GM23338 (cell line): ENCODE measurements around the gene SRSF12. TPM values are rescaled to one million over a fixed set of nuclear protein-coding genes. Genes with fewer than 3 reads are reported as not detected.

Experiments used
- ATAC-seq: fragments of 200-7000 bp; cut with Tn5 transposase; 3 replicates; pipeline ENCODE4 v1.9.1; 2020
- DNase-seq: peaks from one replicate; pipeline ENCODE4 v3.0.0-alpha.2; 2015; ENCODE audit warnings: low spot score
- H2AFZ ChIP-seq: fragments of 200-600 bp; sonication (generic); 2 replicates; pipeline ENCODE4 v1.8.0; 2016; ENCODE audit warnings: antibody characterized with exemption, mild to moderate bottlenecking, moderate library complexity
- H3F3A ChIP-seq: fragments of 200-600 bp; sonication (generic); replicated peaks from 2 replicates; pipeline ENCODE4 v1.8.0; 2017; ENCODE audit warnings: antibody characterized with exemption, mixed run types, low read depth
- H3K27ac ChIP-seq: fragments of 200-600 bp; sonication (generic); 2 replicates; pipeline ENCODE4 v1.6.1; 2016; ENCODE audit warnings: low read depth
- H3K27me3 ChIP-seq: fragments of 200-600 bp; sonication (generic); 2 replicates; pipeline ENCODE4 v1.8.0; 2016; ENCODE audit warnings: mild to moderate bottlenecking, mixed run types, moderate library complexity; ENCODE audit not compliant: insufficient read depth
- H3K36me3 ChIP-seq: fragments of 200-600 bp; sonication (generic); 2 replicates; pipeline ENCODE4 v1.8.0; 2016; ENCODE audit warnings: mild to moderate bottlenecking; ENCODE audit not compliant: insufficient read depth
- H3K4me1 ChIP-seq: fragments of 200-600 bp; sonication (generic); 2 replicates; pipeline ENCODE4 v1.8.0; 2016; ENCODE audit warnings: mild to moderate bottlenecking, moderate library complexity; ENCODE audit not compliant: insufficient read depth
- H3K4me2 ChIP-seq: fragments of 200-600 bp; sonication (generic); 2 replicates; pipeline ENCODE4 v1.7.1; 2017; ENCODE audit warnings: mixed run types
- H3K4me3 ChIP-seq: fragments of 200-600 bp; sonication (generic); 2 replicates; pipeline ENCODE4 v1.6.1; 2016; ENCODE audit warnings: mixed run types
- H3K79me2 ChIP-seq: fragments of 200-600 bp; sonication (generic); replicated peaks from 2 replicates; pipeline ENCODE4 v1.8.0; 2017; ENCODE audit warnings: mild to moderate bottlenecking; ENCODE audit not compliant: insufficient read depth
- H3K9me2 ChIP-seq: fragments of 200-600 bp; sonication (generic); 2 replicates; pipeline ENCODE4 v1.8.0; 2017; ENCODE audit not compliant: insufficient read depth
- H4K20me1 ChIP-seq: fragments of 200-600 bp; sonication (generic); replicated peaks from 2 replicates; pipeline ENCODE4 v1.8.0; 2017; ENCODE audit warnings: mild to moderate bottlenecking; ENCODE audit not compliant: insufficient read depth
- H3K27ac Mint-ChIP-seq: 2 replicates; pipeline ENCODE4 v1.8.0; 2020; ENCODE audit warnings: inconsistent platforms, mild to moderate bottlenecking, moderate library complexity, mixed read lengths
- H3K27me3 Mint-ChIP-seq: 3 replicates; pipeline ENCODE4 v1.8.0; 2022; ENCODE audit warnings: low read depth, mild to moderate bottlenecking, moderate library complexity, mixed read lengths, inconsistent platforms; ENCODE audit not compliant: insufficient read depth, poor library complexity
- H3K36me3 Mint-ChIP-seq: 3 replicates; pipeline ENCODE4 v1.8.0; 2021; ENCODE audit warnings: low read depth, mild to moderate bottlenecking, inconsistent platforms, moderate library complexity, mixed read lengths
- H3K4me1 Mint-ChIP-seq: 3 replicates; pipeline ENCODE4 v1.8.0; 2020; ENCODE audit warnings: mild to moderate bottlenecking, inconsistent platforms, mixed read lengths
- H3K4me3 Mint-ChIP-seq: 3 replicates; pipeline ENCODE4 v1.8.0; 2021; ENCODE audit warnings: moderate library complexity, mild to moderate bottlenecking, inconsistent platforms, mixed read lengths
- H3K9me3 Mint-ChIP-seq: 3 replicates; pipeline ENCODE4 v1.8.0; 2020; ENCODE audit warnings: moderate library complexity, mild to moderate bottlenecking, inconsistent platforms, mixed read lengths
- CREB1 ChIP-seq: fragments of 250-450 bp; sonication (Bioruptor Pico); IDR thresholded peaks from 2 replicates; pipeline ENCODE4 v1.5.0; 2020; ENCODE audit warnings: low read depth, mild to moderate bottlenecking, moderate library complexity
- EZH2 ChIP-seq: fragments of 200-600 bp; sonication (generic); IDR thresholded peaks from one replicate; pipeline ENCODE4 v1.8.0; 2017; ENCODE audit warnings: antibody characterized with exemption, mild to moderate bottlenecking, low read depth; ENCODE audit not compliant: unreplicated experiment
- EZH2phosphoT487 ChIP-seq: fragments of 200-600 bp; sonication (generic); IDR thresholded peaks from one replicate; pipeline ENCODE4 v1.8.1; 2018; ENCODE audit warnings: antibody characterized with exemption; ENCODE audit not compliant: unreplicated experiment
- JUNB ChIP-seq: IDR thresholded peaks from one replicate; pipeline ENCODE4 v1.6.1; 2016; ENCODE audit warnings: antibody characterized with exemption; ENCODE audit not compliant: unreplicated experiment
- POLR2AphosphoS5 ChIP-seq: IDR thresholded peaks from 2 replicates; pipeline ENCODE4 v1.6.1; 2016; ENCODE audit warnings: antibody characterized with exemption, low read depth
- STAT1 ChIP-seq: IDR thresholded peaks from one replicate; pipeline ENCODE4 v1.6.1; 2016; ENCODE audit warnings: antibody characterized with exemption; ENCODE audit not compliant: unreplicated experiment
- ZNF114 ChIP-seq: fragments of 250-450 bp; sonication (Bioruptor Pico); IDR thresholded peaks from 2 replicates; pipeline ENCODE4 v1.5.0; 2020; ENCODE audit warnings: mild to moderate bottlenecking, moderate library complexity
- ZNF331 ChIP-seq: fragments of 250-450 bp; sonication (Bioruptor Pico); IDR thresholded peaks from 2 replicates; pipeline ENCODE4 v1.5.0; 2020; ENCODE audit warnings: low read depth, mild to moderate bottlenecking, moderate library complexity
- polyA plus RNA-seq: library from polyadenylated mRNA; unstranded; fragments of >200 nt; fragmentation: Nextera tagmentation; extraction: Ambion mirVana; gene quantifications from 2 replicates; pipeline ENCODE4 v1.2.1, GENCODE V29; 2016
- total RNA-seq: library from RNA; depleted of rRNA; stranded (reverse); fragments of >200 nt; shearing (Covaris generic); gene quantifications from 2 replicates; pipeline ENCODE4 v1.2.3, GENCODE V29; 2014
- TF ChIP-seq, protein P1 (sequence below): IDR thresholded peaks from 2 replicates; pipeline ENCODE4 v1.6.1; 2016; ENCODE audit warnings: antibody characterized with exemption
- TF ChIP-seq, protein P2 (sequence below): fragments of 250-450 bp; sonication (Bioruptor Pico); IDR thresholded peaks from 2 replicates; pipeline ENCODE4 v1.5.0; 2020; ENCODE audit warnings: mild to moderate bottlenecking, moderate library complexity
- TF ChIP-seq, protein P3 (sequence below), 2 experiments: fragments of 200-600 bp in 1 of 2; sonication (generic) in 1 of 2; conservative IDR thresholded peaks; 2 replicates each; pipeline versions ENCODE4 v1.5.1 to v1.6.1; 2016 to 2017; ENCODE audit warnings: antibody characterized with exemption in 2 of 2, low read depth in 2 of 2, mild to moderate bottlenecking in 2 of 2, moderate library complexity in 1 of 2
- TF ChIP-seq, protein P4 (sequence below): IDR thresholded peaks from one replicate; pipeline ENCODE4 v1.6.1; 2018; ENCODE audit warnings: antibody characterized with exemption; ENCODE audit not compliant: unreplicated experiment

Gene SRSF12
- total and polyA plus RNA-seq, 2 experiments from 2014 or later = 3.6 TPM

DNA sequence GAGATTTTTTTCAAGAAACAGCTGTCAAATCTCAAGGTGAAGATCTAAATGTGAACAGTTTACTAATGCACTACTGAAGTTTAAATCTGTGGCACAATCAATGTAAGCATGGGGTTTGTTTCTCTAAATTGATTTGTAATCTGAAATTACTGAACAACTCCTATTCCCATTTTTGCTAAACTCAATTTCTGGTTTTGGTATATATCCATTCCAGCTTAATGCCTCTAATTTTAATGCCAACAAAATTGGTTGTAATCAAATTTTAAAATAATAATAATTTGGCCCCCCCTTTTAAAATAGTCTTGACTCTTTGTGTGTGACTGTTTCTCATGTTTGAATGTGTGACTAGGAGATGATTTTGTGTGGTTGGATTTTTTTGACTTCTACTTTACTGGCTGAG, 33.3 kb downstream of the SRSF12 start (continued):
- TF ChIP-seq, protein P1, sequence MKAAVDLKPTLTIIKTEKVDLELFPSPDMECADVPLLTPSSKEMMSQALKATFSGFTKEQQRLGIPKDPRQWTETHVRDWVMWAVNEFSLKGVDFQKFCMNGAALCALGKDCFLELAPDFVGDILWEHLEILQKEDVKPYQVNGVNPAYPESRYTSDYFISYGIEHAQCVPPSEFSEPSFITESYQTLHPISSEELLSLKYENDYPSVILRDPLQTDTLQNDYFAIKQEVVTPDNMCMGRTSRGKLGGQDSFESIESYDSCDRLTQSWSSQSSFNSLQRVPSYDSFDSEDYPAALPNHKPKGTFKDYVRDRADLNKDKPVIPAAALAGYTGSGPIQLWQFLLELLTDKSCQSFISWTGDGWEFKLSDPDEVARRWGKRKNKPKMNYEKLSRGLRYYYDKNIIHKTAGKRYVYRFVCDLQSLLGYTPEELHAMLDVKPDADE = no peak
- TF ChIP-seq EZH2 = no peak

DNA sequence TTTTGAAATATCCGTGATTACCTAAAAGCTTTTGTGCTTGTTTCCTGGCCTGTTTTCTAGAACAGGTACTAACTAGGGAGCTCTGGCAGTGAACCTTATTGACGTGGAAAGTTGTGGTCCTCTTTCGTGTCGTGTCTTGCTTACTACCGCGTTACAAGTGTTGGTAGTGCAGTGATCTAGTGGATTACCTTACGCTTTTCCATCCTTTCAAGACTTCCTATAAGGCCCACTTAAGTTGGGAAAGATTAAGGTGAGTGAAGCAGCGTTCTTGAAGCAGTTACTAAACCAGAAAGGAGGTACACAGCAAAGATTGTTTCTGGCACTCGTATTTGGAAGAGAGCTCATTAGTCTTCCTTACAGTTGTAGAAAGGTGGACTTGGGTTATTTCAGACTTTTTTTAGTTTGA, 35.4 kb downstream of the SRSF12 start:
- peaks cover 5% of the 10 kb centered on the region; the same call in 1 of the 2 replicates for H3K36me3 ChIP-seq
- H3K27me3 Mint-ChIP-seq = peaks cover 23% of the 10 kb centered on the region
- no peak overlapping the region for H3K27ac ChIP-seq
- H3K4me3 Mint-ChIP-seq = peak overlapping the region; percentile 90
- no peak overlapping the region for H2AFZ ChIP-seq
- H3K4me3 ChIP-seq = peak overlapping the region; percentile 86
- no peak for ATAC-seq
- H3K4me1 ChIP-seq = peaks cover 40% of the 10 kb centered on the region
- H3K27me3 ChIP-seq = peaks cover 21% of the 10 kb centered on the region
- peak overlapping the region; percentile 33; the same call in 1 of the 2 replicates for H3K27ac Mint-ChIP-seq
- H3K9me3 Mint-ChIP-seq = no peaks in the 10 kb centered on the region; the same call in 2 of the 3 replicates
- DNase-seq = peak; percentile 24
- peaks cover 26% of the 10 kb centered on the region for H3K79me2 ChIP-seq
- H3K4me2 ChIP-seq = peak overlapping the region; percentile 94
- no peaks in the 10 kb centered on the region for H3K9me2 ChIP-seq
- H3K36me3 Mint-ChIP-seq = peaks cover 11% of the 10 kb centered on the region
- peaks cover 36% of the 10 kb centered on the region for H3K4me1 Mint-ChIP-seq
- no peaks in the 10 kb centered on the region for H3F3A ChIP-seq
- peaks cover 24% of the 10 kb centered on the region for H4K20me1 ChIP-seq
- TF ChIP-seq STAT1 = no peak
- no peak for TF ChIP-seq ZNF331 (CRISPR knock-in tag)
- TF ChIP-seq, protein P2, sequence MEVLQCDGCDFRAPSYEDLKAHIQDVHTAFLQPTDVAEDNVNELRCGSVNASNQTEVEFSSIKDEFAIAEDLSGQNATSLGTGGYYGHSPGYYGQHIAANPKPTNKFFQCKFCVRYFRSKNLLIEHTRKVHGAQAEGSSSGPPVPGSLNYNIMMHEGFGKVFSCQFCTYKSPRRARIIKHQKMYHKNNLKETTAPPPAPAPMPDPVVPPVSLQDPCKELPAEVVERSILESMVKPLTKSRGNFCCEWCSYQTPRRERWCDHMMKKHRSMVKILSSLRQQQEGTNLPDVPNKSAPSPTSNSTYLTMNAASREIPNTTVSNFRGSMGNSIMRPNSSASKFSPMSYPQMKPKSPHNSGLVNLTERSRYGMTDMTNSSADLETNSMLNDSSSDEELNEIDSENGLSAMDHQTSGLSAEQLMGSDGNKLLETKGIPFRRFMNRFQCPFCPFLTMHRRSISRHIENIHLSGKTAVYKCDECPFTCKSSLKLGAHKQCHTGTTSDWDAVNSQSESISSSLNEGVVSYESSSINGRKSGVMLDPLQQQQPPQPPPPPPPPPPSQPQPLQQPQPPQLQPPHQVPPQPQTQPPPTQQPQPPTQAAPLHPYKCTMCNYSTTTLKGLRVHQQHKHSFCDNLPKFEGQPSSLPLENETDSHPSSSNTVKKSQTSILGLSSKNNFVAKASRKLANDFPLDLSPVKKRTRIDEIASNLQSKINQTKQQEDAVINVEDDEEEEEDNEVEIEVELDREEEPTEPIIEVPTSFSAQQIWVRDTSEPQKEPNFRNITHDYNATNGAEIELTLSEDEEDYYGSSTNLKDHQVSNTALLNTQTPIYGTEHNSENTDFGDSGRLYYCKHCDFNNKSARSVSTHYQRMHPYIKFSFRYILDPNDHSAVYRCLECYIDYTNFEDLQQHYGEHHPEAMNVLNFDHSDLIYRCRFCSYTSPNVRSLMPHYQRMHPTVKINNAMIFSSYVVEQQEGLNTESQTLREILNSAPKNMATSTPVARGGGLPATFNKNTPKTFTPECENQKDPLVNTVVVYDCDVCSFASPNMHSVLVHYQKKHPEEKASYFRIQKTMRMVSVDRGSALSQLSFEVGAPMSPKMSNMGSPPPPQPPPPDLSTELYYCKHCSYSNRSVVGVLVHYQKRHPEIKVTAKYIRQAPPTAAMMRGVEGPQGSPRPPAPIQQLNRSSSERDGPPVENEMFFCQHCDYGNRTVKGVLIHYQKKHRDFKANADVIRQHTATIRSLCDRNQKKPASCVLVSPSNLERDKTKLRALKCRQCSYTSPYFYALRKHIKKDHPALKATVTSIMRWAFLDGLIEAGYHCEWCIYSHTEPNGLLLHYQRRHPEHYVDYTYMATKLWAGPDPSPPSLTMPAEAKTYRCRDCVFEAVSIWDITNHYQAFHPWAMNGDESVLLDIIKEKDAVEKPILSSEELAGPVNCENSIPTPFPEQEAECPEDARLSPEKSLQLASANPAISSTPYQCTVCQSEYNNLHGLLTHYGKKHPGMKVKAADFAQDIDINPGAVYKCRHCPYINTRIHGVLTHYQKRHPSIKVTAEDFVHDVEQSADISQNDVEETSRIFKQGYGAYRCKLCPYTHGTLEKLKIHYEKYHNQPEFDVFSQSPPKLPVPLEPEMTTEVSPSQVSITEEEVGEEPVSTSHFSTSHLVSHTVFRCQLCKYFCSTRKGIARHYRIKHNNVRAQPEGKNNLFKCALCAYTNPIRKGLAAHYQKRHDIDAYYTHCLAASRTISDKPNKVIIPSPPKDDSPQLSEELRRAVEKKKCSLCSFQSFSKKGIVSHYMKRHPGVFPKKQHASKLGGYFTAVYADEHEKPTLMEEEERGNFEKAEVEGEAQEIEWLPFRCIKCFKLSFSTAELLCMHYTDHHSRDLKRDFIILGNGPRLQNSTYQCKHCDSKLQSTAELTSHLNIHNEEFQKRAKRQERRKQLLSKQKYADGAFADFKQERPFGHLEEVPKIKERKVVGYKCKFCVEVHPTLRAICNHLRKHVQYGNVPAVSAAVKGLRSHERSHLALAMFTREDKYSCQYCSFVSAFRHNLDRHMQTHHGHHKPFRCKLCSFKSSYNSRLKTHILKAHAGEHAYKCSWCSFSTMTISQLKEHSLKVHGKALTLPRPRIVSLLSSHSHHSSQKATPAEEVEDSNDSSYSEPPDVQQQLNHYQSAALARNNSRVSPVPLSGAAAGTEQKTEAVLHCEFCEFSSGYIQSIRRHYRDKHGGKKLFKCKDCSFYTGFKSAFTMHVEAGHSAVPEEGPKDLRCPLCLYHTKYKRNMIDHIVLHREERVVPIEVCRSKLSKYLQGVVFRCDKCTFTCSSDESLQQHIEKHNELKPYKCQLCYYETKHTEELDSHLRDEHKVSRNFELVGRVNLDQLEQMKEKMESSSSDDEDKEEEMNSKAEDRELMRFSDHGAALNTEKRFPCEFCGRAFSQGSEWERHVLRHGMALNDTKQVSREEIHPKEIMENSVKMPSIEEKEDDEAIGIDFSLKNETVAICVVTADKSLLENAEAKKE (CRISPR knock-in tag) = no peak
- TF ChIP-seq, protein P3, sequence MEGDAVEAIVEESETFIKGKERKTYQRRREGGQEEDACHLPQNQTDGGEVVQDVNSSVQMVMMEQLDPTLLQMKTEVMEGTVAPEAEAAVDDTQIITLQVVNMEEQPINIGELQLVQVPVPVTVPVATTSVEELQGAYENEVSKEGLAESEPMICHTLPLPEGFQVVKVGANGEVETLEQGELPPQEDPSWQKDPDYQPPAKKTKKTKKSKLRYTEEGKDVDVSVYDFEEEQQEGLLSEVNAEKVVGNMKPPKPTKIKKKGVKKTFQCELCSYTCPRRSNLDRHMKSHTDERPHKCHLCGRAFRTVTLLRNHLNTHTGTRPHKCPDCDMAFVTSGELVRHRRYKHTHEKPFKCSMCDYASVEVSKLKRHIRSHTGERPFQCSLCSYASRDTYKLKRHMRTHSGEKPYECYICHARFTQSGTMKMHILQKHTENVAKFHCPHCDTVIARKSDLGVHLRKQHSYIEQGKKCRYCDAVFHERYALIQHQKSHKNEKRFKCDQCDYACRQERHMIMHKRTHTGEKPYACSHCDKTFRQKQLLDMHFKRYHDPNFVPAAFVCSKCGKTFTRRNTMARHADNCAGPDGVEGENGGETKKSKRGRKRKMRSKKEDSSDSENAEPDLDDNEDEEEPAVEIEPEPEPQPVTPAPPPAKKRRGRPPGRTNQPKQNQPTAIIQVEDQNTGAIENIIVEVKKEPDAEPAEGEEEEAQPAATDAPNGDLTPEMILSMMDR (conservative IDR thresholded peaks at IDR 0.05; ENCODE audit: low read depth in 2 of 2) = no peak
- TF ChIP-seq, protein P1 = no peak
- no peak for TF ChIP-seq POLR2AphosphoS5
- TF ChIP-seq, protein P4, sequence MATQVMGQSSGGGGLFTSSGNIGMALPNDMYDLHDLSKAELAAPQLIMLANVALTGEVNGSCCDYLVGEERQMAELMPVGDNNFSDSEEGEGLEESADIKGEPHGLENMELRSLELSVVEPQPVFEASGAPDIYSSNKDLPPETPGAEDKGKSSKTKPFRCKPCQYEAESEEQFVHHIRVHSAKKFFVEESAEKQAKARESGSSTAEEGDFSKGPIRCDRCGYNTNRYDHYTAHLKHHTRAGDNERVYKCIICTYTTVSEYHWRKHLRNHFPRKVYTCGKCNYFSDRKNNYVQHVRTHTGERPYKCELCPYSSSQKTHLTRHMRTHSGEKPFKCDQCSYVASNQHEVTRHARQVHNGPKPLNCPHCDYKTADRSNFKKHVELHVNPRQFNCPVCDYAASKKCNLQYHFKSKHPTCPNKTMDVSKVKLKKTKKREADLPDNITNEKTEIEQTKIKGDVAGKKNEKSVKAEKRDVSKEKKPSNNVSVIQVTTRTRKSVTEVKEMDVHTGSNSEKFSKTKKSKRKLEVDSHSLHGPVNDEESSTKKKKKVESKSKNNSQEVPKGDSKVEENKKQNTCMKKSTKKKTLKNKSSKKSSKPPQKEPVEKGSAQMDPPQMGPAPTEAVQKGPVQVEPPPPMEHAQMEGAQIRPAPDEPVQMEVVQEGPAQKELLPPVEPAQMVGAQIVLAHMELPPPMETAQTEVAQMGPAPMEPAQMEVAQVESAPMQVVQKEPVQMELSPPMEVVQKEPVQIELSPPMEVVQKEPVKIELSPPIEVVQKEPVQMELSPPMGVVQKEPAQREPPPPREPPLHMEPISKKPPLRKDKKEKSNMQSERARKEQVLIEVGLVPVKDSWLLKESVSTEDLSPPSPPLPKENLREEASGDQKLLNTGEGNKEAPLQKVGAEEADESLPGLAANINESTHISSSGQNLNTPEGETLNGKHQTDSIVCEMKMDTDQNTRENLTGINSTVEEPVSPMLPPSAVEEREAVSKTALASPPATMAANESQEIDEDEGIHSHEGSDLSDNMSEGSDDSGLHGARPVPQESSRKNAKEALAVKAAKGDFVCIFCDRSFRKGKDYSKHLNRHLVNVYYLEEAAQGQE = no peak
- no peak for TF ChIP-seq CREB1 (CRISPR knock-in tag)
- TF ChIP-seq JUNB = no peak
- no peak for TF ChIP-seq EZH2phosphoT487
- TF ChIP-seq ZNF114 = no peak
